SK-N-SH (cell line): ENCODE measurements around the gene EXOC3L1. TPM values are rescaled to one million over a fixed set of nuclear protein-coding genes. Genes with fewer than 3 reads are reported as not detected.

Source experiments
- CTCF ChIA-PET: fragments of 300-600, 350-600 bp; formaldehyde crosslinking; extraction: SDS; loops from one replicate; lab custom pipeline; 2021; lab: Yijun Ruan, JAX
- POLR2A ChIA-PET: fragments of 350-600 bp; sonication (Branson Sonifier 250); formaldehyde crosslinking; extraction: SDS; loops from one replicate; lab custom pipeline; 2020; ENCODE audit warnings: antibody characterized with exemption, inconsistent platforms; lab: Yijun Ruan, JAX
- DNase-seq: peaks from one replicate; pipeline ENCODE4 v3.0.0; 2012
- H2AFZ ChIP-seq: fragments of 200-600 bp; sonication (generic); 2 replicates; pipeline ENCODE4 v1.8.1; 2016; ENCODE audit warnings: antibody characterized with exemption, mild to moderate bottlenecking, low read depth
- H3F3A ChIP-seq: fragments of 200-600 bp; sonication (generic); replicated peaks from 2 replicates; pipeline ENCODE3; 2016; ENCODE audit warnings: antibody characterized with exemption, mild to moderate bottlenecking; ENCODE audit not compliant: insufficient read depth
- H3K27ac ChIP-seq, 2 experiments: fragments of 200-500 bp in 1 of 2; fragments of 200-600 bp in 1 of 2; sonication (Bioruptor generic) in 1 of 2; sonication (generic), shearing (Covaris generic) in 1 of 2; 2 replicates each; pipeline versions ENCODE4 v1.5.1 to v1.6.1; 2014 to 2016; ENCODE audit warnings: low read depth in 2 of 2, inconsistent platforms in 1 of 2, low read length in 1 of 2, mild to moderate bottlenecking in 1 of 2, mixed read lengths in 1 of 2
- H3K27me3 ChIP-seq: fragments of 200-600 bp; sonication (generic), shearing (Covaris generic); 2 replicates; pipeline ENCODE4 v1.6.1; 2016; ENCODE audit warnings: mixed run types; ENCODE audit not compliant: insufficient read depth
- H3K36me3 ChIP-seq, 2 experiments: fragments of 200-500 bp in 1 of 2; fragments of 200-600 bp in 1 of 2; sonication (Bioruptor generic) in 1 of 2; sonication (generic) in 1 of 2; replicated peaks in 1 of 2; 2 replicates each; pipeline versions ENCODE3 to v1.5.1; 2014 to 2016; ENCODE audit warnings: low read length in 1 of 2, mild to moderate bottlenecking in 1 of 2; ENCODE audit not compliant: insufficient read depth in 2 of 2, control insufficient read depth in 1 of 2
- H3K4me1 ChIP-seq, 2 experiments: fragments of 200-500 bp in 1 of 2; fragments of 200-600 bp in 1 of 2; sonication (Bioruptor generic) in 1 of 2; sonication (generic), shearing (Covaris generic) in 1 of 2; 2 replicates each; pipeline versions ENCODE4 v1.5.1 to v1.6.1; 2014 to 2016; ENCODE audit warnings: low read depth in 1 of 2, low read length in 1 of 2, mixed run types in 1 of 2; ENCODE audit not compliant: insufficient read depth in 2 of 2, control insufficient read depth in 1 of 2
- H3K4me2 ChIP-seq: fragments of 200-600 bp; sonication (generic), shearing (Covaris generic); 2 replicates; pipeline ENCODE4 v1.6.1; 2017; ENCODE audit warnings: mixed run types
- H3K4me3 ChIP-seq, 2 experiments: fragments of 200-500 bp in 1 of 2; fragments of 200-600 bp in 1 of 2; sonication (Bioruptor generic) in 1 of 2; sonication (generic), shearing (Covaris generic) in 1 of 2; 2 replicates each; pipeline versions ENCODE4 v1.5.1 to v1.8.1; 2014 to 2016; ENCODE audit warnings: low read depth in 2 of 2, inconsistent platforms in 1 of 2, low read length in 1 of 2, mild to moderate bottlenecking in 1 of 2, mixed read lengths in 1 of 2, moderate library complexity in 1 of 2
- H3K79me2 ChIP-seq: fragments of 200-600 bp; sonication (generic); 2 replicates; pipeline ENCODE4 v1.8.1; 2017; ENCODE audit warnings: mild to moderate bottlenecking; ENCODE audit not compliant: insufficient read depth
- H3K9ac ChIP-seq: fragments of 200-600 bp; sonication (generic); 2 replicates; pipeline ENCODE4 v1.6.1; 2017; ENCODE audit warnings: mixed run types
- H3K9me2 ChIP-seq: fragments of 200-600 bp; sonication (generic); 2 replicates; pipeline ENCODE4 v1.6.1; 2017; ENCODE audit warnings: mixed run types
- H3K9me3 ChIP-seq: fragments of 200-600 bp; sonication (generic); 2 replicates; pipeline ENCODE4 v1.6.1; 2017; ENCODE audit warnings: mixed run types, mild to moderate bottlenecking, moderate library complexity
- H4K20me1 ChIP-seq: fragments of 200-600 bp; sonication (generic); 2 replicates; pipeline ENCODE4 v1.6.1; 2017; ENCODE audit warnings: mild to moderate bottlenecking, mixed run types; ENCODE audit not compliant: insufficient read depth
- CHD2 ChIP-seq: fragments of 150-350 bp; IDR thresholded peaks from 2 replicates; pipeline ENCODE4 v1.6.1; 2018; ENCODE audit warnings: low read length; ENCODE audit not compliant: partially characterized antibody
- ELF1 ChIP-seq: IDR thresholded peaks from 2 replicates; pipeline ENCODE4 v1.4.0; 2012
- EP300 ChIP-seq, 2 experiments: IDR thresholded peaks; 2 replicates each; pipeline versions ENCODE4 v1.4.0 to v1.6.1; 2012; ENCODE audit warnings: borderline replicate concordance in 1 of 2, low read depth in 1 of 2, low read length in 1 of 2
- EZH2phosphoT487 ChIP-seq: fragments of 200-600 bp; sonication (generic); IDR thresholded peaks from 2 replicates; pipeline ENCODE4 v1.6.1; 2017; ENCODE audit warnings: low read depth, mixed run types, mild to moderate bottlenecking, antibody characterized with exemption, moderate library complexity, borderline replicate concordance
- FOSL2 ChIP-seq: IDR thresholded peaks from 2 replicates; pipeline ENCODE4 v1.4.0; 2012; ENCODE audit warnings: low read depth, mild to moderate bottlenecking, moderate library complexity, borderline replicate concordance
- GABPA ChIP-seq: IDR thresholded peaks from 2 replicates; pipeline ENCODE4 v1.4.0; 2012; ENCODE audit warnings: low read depth, mild to moderate bottlenecking
- GATA2 ChIP-seq: sonication (generic); formaldehyde crosslinking; IDR thresholded peaks from 2 replicates; pipeline ENCODE4 v1.5.0; 2020; ENCODE audit warnings: mild to moderate bottlenecking, missing genetic modification reagents
- JUND ChIP-seq: IDR thresholded peaks from 2 replicates; pipeline ENCODE4 v1.4.0; 2012
- MEF2A ChIP-seq: IDR thresholded peaks from 2 replicates; pipeline ENCODE4 v1.4.0; 2012; ENCODE audit warnings: low read depth, borderline replicate concordance
- MXI1 ChIP-seq: IDR thresholded peaks from 2 replicates; pipeline ENCODE4 v1.6.1; 2012; ENCODE audit warnings: mild to moderate bottlenecking, low read depth, low read length, improper control_type of control experiment
- NRF1 ChIP-seq: IDR thresholded peaks from 2 replicates; pipeline ENCODE4 v1.6.1; 2012; ENCODE audit warnings: low read depth, mild to moderate bottlenecking, low read length
- RAD21 ChIP-seq: IDR thresholded peaks from 2 replicates; pipeline ENCODE4 v1.6.1; 2012; ENCODE audit warnings: mild to moderate bottlenecking, low read length
- RCOR1 ChIP-seq: fragments of 150-350 bp; IDR thresholded peaks from 2 replicates; pipeline ENCODE4 v1.6.1; 2017; ENCODE audit warnings: antibody characterized with exemption, low read length
- RFX5 ChIP-seq: IDR thresholded peaks from 2 replicates; pipeline ENCODE4 v1.6.1; 2012; ENCODE audit warnings: mild to moderate bottlenecking, improper control_type of control experiment, low read length
- RXRA ChIP-seq: IDR thresholded peaks from 2 replicates; pipeline ENCODE4 v1.4.0; 2012; ENCODE audit warnings: low read depth, mild to moderate bottlenecking, borderline replicate concordance
- SMC3 ChIP-seq: IDR thresholded peaks from 2 replicates; pipeline ENCODE4 v1.6.1; 2012; ENCODE audit warnings: low read depth, low read length, improper control_type of control experiment
- TCF12 ChIP-seq: IDR thresholded peaks from 2 replicates; pipeline ENCODE4 v1.4.0; 2012
- WGBS: methylation state at CpG from one replicate; pipeline ENCODE4 v1.1.6; 2017; ENCODE audit warnings: low lambda C conversion rate; 5-methylcytosine and 5-hydroxymethylcytosine counted together
- polyA plus RNA-seq, 3 experiments: library from polyadenylated mRNA; depleted of rRNA; stranded (reverse); fragments of >200 nt; gene quantifications; 2 replicates each; pipeline ENCODE4 v1.2.3, GENCODE V29; 2012
- TF ChIP-seq, protein P1 (sequence below): IDR thresholded peaks from 2 replicates; pipeline ENCODE4 v1.4.0; 2012; ENCODE audit warnings: low read depth, borderline replicate concordance
- TF ChIP-seq, protein P2 (sequence below): fragments of 150-350 bp; IDR thresholded peaks from 2 replicates; pipeline ENCODE4 v1.6.1; 2016; ENCODE audit warnings: mild to moderate bottlenecking, low read depth, low read length
- TF ChIP-seq, protein P3 (sequence below): IDR thresholded peaks from 2 replicates; pipeline ENCODE4; 2012

The EXOC3L1 gene
- polyA plus RNA-seq, 1 of the 3 experiments (the other 2 are of a cell fraction): 0.46 TPM

- Histone ChIP-seq H3K9me3 (no peaks in the 10 kb centered on the region), H3F3A (no peaks in the 10 kb centered on the region), H3K4me1 (no peaks in the 10 kb centered on the region), H4K20me1 (no peaks in the 10 kb centered on the region), H3K36me3 (peaks cover 43 to 66% of the 10 kb centered on the region in 2 experiments), H3K27ac (no peak overlapping the region), H3K9ac (no peak overlapping the region), H3K4me3 (no peak overlapping the region), H3K27me3 (no peaks in the 10 kb centered on the region), H3K79me2 (0 out of 2 replicates have a peak, but pooled peaks cover 2% of the 10 kb centered on the region), H3K9me2 (no peaks in the 10 kb centered on the region), H3K4me2 (no peak overlapping the region), H2AFZ (no peak overlapping the region)
- no peak for DNase-seq
- ChIA-PET CTCF (interaction anchor here (1.1 to 7.9 kb wide), 4 partner anchors 14 to 194 kb away, joined by 3 to 50 read pairs (median 6); partner anchors contain the start of genes FBXL8 and TRADD), POLR2A (interaction anchor here (1.3 kb wide), 1 partner anchor 10 kb away, joined by 4 read pairs; the partner anchor contains the start of gene B3GNT9)
- WGBS: 96% methylated on average over 8 of the region's 13 CpGs
- TF ChIP-seq SMC3 (no peak), EP300 (IDR thresholded peaks at IDR 0.05; ENCODE audit: borderline replicate concordance in 1 of 2, low read depth in 1 of 2, low read length in 1 of 2) (no peak), MXI1 (no peak), RXRA (no peak), RCOR1 (no peak), GABPA (no peak), EZH2phosphoT487 (no peak), RFX5 (no peak), GATA2 (no peak), NRF1 (no peak), ELF1 (no peak), FOSL2 (no peak), CHD2 (no peak), TCF12 (no peak), RAD21 (no peak), JUND (no peak), MEF2A (no peak)
- TF ChIP-seq, protein P1, sequence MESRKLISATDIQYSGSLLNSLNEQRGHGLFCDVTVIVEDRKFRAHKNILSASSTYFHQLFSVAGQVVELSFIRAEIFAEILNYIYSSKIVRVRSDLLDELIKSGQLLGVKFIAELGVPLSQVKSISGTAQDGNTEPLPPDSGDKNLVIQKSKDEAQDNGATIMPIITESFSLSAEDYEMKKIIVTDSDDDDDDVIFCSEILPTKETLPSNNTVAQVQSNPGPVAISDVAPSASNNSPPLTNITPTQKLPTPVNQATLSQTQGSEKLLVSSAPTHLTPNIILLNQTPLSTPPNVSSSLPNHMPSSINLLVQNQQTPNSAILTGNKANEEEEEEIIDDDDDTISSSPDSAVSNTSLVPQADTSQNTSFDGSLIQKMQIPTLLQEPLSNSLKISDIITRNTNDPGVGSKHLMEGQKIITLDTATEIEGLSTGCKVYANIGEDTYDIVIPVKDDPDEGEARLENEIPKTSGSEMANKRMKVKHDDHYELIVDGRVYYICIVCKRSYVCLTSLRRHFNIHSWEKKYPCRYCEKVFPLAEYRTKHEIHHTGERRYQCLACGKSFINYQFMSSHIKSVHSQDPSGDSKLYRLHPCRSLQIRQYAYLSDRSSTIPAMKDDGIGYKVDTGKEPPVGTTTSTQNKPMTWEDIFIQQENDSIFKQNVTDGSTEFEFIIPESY: no peak
- TF ChIP-seq, protein P2, sequence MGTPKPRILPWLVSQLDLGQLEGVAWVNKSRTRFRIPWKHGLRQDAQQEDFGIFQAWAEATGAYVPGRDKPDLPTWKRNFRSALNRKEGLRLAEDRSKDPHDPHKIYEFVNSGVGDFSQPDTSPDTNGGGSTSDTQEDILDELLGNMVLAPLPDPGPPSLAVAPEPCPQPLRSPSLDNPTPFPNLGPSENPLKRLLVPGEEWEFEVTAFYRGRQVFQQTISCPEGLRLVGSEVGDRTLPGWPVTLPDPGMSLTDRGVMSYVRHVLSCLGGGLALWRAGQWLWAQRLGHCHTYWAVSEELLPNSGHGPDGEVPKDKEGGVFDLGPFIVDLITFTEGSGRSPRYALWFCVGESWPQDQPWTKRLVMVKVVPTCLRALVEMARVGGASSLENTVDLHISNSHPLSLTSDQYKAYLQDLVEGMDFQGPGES: no peak
- TF ChIP-seq, protein P3, sequence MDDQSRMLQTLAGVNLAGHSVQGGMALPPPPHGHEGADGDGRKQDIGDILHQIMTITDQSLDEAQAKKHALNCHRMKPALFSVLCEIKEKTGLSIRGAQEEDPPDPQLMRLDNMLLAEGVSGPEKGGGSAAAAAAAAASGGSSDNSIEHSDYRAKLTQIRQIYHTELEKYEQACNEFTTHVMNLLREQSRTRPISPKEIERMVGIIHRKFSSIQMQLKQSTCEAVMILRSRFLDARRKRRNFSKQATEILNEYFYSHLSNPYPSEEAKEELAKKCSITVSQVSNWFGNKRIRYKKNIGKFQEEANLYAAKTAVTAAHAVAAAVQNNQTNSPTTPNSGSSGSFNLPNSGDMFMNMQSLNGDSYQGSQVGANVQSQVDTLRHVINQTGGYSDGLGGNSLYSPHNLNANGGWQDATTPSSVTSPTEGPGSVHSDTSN: no peak
Measured at GRCh38 chr16:67141391-67141790, 48.5 kb downstream of the EXOC3L1 start.
